Measurements from ENCODE around the gene PBLD.
"Not testable (repeated sequence)": the region's sequence is repeated elsewhere in the genome, so short reads cannot be mapped to it uniquely, and the experiment has no call there.

- TF ChIP-seq CTCF (IDR thresholded peaks at IDR 0.05; ENCODE audit: low read length); EZH2 (IDR thresholded peaks at IDR 0.05; ENCODE audit: borderline replicate concordance, low read length): not testable (repeated sequence)
These were observed 53.6 kb downstream of the PBLD start for GRCh38 chr10:68278906-68279753.
